Activated naive CD8-positive, alpha-beta T cell treated with anti-CD3 and anti-CD28 coated beads, Interleukin-2, amount 10 ng/mL, durations not matched to agents 7 days and 5 days (primary cell): ENCODE measurements around the gene KCTD14. TPM values are rescaled to one million over a fixed set of nuclear protein-coding genes. Genes with fewer than 3 reads are reported as not detected.
"Not testable (repeated sequence)": the region's sequence is repeated elsewhere in the genome, so short reads cannot be mapped to it uniquely, and the experiment has no call there.

Experiments
- ATAC-seq: fragments of 150-1000 bp; cut with Tn5 transposase; one replicate; pipeline ENCODE4 v1.10.0; 2021; ENCODE audit warnings: low read depth, moderate library complexity
- POLR2A ChIA-PET: fragments of 350-600 bp; sonication (Branson Sonifier 250); formaldehyde crosslinking; loops from one replicate; lab custom pipeline; 2021; ENCODE audit warnings: antibody characterized with exemption; lab: Charles Lee
- DNase-seq: peaks from one replicate; pipeline ENCODE4 v3.0.0; 2021
- H3K27ac Mint-ChIP-seq: one replicate; pipeline ENCODE4 v1.8.0; 2022; ENCODE audit warnings: mild to moderate bottlenecking, mixed read lengths
- H3K27me3 Mint-ChIP-seq: one replicate; pipeline ENCODE4 v1.8.0; 2022; ENCODE audit warnings: mild to moderate bottlenecking, moderate library complexity, mixed read lengths
- H3K36me3 Mint-ChIP-seq: one replicate; pipeline ENCODE4 v1.8.0; 2021; ENCODE audit warnings: mild to moderate bottlenecking, mixed read lengths
- H3K4me1 Mint-ChIP-seq: one replicate; pipeline ENCODE4 v1.8.0; 2021; ENCODE audit warnings: mixed read lengths
- H3K4me3 Mint-ChIP-seq: one replicate; pipeline ENCODE4 v1.8.0; 2022; ENCODE audit warnings: mild to moderate bottlenecking, moderate library complexity, mixed read lengths
- H3K9me3 Mint-ChIP-seq: one replicate; pipeline ENCODE4 v1.8.0; 2021; ENCODE audit warnings: mixed read lengths
- total RNA-seq, 2 experiments: library from RNA; stranded (reverse); gene quantifications; one replicate each; pipeline ENCODE4 v1.2.3, GENCODE V29; 2021

Gene KCTD14
- total RNA-seq, 2 experiments from 2014 or later = 0.22 TPM; not detected in 1

DNA sequence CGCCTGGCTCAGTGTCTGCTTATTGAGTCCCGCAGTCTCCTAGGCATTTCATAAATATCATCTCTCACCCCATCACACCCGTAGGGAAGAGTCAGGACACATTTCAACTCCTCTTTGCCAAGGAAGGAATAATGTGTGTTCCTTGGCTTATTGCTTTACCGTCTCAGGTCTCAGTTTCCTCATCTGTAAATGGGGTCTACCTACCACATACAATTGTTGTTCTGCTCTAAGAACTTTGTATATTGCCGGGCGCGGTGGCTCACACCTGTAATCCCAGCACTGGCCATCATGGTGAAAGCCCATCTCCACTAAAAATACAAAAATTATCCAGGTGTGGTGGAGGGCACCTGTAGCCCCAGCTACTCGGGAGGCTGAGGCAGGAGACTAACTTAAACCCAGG, 37.5 kb upstream of the KCTD14 start:
- H3K36me3 Mint-ChIP-seq = no peaks in the 10 kb centered on the region
- H3K9me3 Mint-ChIP-seq = no peaks in the 10 kb centered on the region
- H3K4me3 Mint-ChIP-seq = no peak overlapping the region
- ATAC-seq = no peak
- no peaks in the 10 kb centered on the region for H3K4me1 Mint-ChIP-seq
- peaks cover 2% of the 10 kb centered on the region for H3K27me3 Mint-ChIP-seq
- H3K27ac Mint-ChIP-seq = no peak overlapping the region
- DNase-seq = no peak
- POLR2A ChIA-PET = interaction anchor here (0.6 kb wide), 1 partner anchor 446 kb away, joined by 3 read pairs; no protein-coding TSS in a partner anchor

DNA sequence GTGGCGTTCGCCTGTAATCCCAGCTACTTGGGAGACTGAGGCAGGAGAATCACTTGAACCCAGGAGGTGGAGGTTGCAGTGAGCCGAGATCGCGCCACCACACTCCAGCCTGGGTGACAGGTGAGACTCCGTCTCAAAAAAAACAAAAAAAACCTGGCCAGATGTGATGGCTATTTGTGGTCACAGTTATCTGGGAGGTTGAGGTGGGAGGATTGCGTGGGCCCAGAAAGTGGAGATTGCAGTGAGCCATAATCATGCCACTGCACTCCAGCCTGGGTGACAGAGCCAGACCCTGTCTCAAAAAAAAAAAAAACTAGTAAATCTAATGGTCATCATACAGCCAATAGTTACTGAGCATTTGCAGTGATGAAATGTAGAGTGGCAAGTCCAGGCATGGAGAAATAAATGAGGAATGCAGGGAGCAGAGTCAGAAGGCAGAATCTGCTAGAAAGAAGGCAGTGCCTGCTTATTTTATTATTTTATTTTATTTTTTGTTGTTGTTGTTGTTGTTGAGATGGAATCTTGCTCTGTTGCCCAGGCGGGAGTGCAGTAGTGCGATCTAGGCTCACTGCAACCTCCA, 36.8 kb upstream of the KCTD14 start:
- H3K9me3 Mint-ChIP-seq, ATAC-seq, H3K4me1 Mint-ChIP-seq, H3K27me3 Mint-ChIP-seq, DNase-seq, POLR2A ChIA-PET, H3K27ac Mint-ChIP-seq, H3K4me3 Mint-ChIP-seq, H3K36me3 Mint-ChIP-seq: not testable (repeated sequence)

- POLR2A ChIA-PET = no interaction called here
- DNase-seq = no peak
- Mint-ChIP-seq H3K36me3 (no peaks in the 10 kb centered on the region), H3K4me3 (no peak overlapping the region), H3K4me1 (no peaks in the 10 kb centered on the region), H3K27ac (no peak overlapping the region), H3K27me3 (peaks cover 2% of the 10 kb centered on the region), H3K9me3 (no peaks in the 10 kb centered on the region)
- no peak for ATAC-seq
Measured at GRCh38 chr11:78057462-78058055, 34.5 kb upstream of the KCTD14 start.

GRCh38 chr11:78056093-78056492, 33.0 kb upstream of the KCTD14 start:
- ATAC-seq (no peak), DNase-seq (no peak)
- Mint-ChIP-seq H3K27me3 (peaks cover 2% of the 10 kb centered on the region), H3K27ac (no peak overlapping the region), H3K9me3 (no peaks in the 10 kb centered on the region), H3K4me1 (peaks cover 3% of the 10 kb centered on the region), H3K4me3 (no peak overlapping the region), H3K36me3 (no peaks in the 10 kb centered on the region)
- POLR2A ChIA-PET = no interaction called here

GRCh38 chr11:78054971-78055370, 31.9 kb upstream of the KCTD14 start:
- Mint-ChIP-seq H3K27me3 (peaks cover 2% of the 10 kb centered on the region), H3K36me3 (peaks cover 3% of the 10 kb centered on the region), H3K4me3 (no peak overlapping the region), H3K9me3 (no peaks in the 10 kb centered on the region), H3K4me1 (peaks cover 7% of the 10 kb centered on the region), H3K27ac (no peak overlapping the region)
- POLR2A ChIA-PET = interaction anchor here (0.8 kb wide), 1 partner anchor 11 kb away, joined by 3 read pairs; no protein-coding TSS in a partner anchor
- DNase-seq (no peak), ATAC-seq (no peak)

DNA sequence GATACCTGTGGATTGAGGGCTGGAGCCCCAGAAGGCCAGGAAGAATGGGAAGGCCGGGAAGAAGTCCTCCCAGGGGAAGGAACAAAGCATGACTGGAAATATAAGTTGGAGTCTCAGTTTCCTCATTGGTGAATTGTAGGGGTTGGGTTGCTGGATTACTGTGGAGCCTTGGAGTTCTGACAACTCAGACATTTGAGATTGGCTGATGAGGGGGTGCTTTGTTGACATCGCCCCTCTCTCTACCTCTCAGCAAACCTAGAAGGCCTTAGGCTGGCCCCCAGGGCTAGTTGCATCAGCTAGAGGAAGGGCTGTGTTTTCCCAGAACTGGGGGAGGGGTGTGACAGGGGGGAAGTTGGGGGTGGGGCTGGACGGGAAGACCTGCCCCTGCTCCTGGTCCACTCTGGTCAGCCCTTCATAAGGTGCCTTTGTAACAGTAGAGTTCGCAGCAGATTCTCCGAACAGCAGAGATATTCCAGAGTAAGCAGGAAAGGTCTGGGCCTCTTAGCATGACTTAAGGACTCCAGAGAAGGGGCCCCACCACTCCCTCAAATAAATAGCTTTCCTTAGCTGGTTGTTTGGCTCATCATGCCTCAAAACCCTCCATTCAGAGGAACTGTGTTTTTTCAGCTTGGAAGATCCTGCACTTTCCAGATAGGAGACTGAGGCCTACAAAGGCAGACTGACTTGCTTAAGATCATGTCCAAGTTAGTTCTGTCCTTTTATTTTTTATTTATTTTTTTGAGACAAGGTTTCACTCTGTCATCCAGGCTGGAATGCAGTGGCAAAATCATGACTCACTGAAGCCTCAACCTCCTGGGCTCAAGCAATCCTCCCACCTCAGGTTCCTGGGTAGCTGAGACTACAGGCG, 28.1 kb upstream of the KCTD14 start:
- POLR2A ChIA-PET = no interaction called here
- peaks cover under 1% of the 10 kb centered on the region for H3K27me3 Mint-ChIP-seq
- H3K36me3 Mint-ChIP-seq = peaks cover 3% of the 10 kb centered on the region
- no peak overlapping the region for H3K4me3 Mint-ChIP-seq
- ATAC-seq (no peak), DNase-seq (no peak)
- peak overlapping the region; percentile 60 for H3K27ac Mint-ChIP-seq
- no peaks in the 10 kb centered on the region for H3K9me3 Mint-ChIP-seq
- peaks cover 7% of the 10 kb centered on the region for H3K4me1 Mint-ChIP-seq

- no peak for ATAC-seq
- Mint-ChIP-seq H3K27ac (no peak overlapping the region), H3K4me1 (peaks cover 10% of the 10 kb centered on the region), H3K9me3 (no peaks in the 10 kb centered on the region), H3K27me3 (no peaks in the 10 kb centered on the region), H3K36me3 (peaks cover 3% of the 10 kb centered on the region), H3K4me3 (no peak overlapping the region)
- no peak for DNase-seq
- POLR2A ChIA-PET = no interaction called here
Measured at GRCh38 chr11:78049348-78049747, 26.3 kb upstream of the KCTD14 start.

DNA sequence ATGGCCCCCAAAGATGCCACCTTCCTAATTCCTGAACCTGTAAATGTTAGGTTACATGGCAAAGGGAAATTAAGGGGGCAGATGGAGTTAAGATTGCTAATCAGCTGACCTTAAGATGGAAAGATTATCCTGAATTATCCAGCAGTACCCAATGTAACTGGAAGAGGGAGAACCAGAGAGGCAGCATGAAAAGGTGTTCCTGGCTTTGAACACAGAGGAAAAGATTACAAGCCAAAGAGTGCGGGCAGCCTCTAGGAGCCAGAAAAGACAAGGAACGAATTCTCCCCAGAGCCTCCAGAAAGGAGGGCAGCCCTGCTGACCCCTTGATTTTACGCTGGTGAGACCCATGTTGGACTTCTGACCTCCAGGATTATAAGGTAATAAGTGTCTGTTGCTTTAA, 25.5 kb upstream of the KCTD14 start:
- peaks cover 10% of the 10 kb centered on the region for H3K4me1 Mint-ChIP-seq
- DNase-seq = no peak
- no peak overlapping the region for H3K27ac Mint-ChIP-seq
- H3K36me3 Mint-ChIP-seq = peaks cover 3% of the 10 kb centered on the region
- no peak overlapping the region for H3K4me3 Mint-ChIP-seq
- POLR2A ChIA-PET = no interaction called here
- no peak for ATAC-seq
- H3K9me3 Mint-ChIP-seq = no peaks in the 10 kb centered on the region
- H3K27me3 Mint-ChIP-seq = no peaks in the 10 kb centered on the region

DNA sequence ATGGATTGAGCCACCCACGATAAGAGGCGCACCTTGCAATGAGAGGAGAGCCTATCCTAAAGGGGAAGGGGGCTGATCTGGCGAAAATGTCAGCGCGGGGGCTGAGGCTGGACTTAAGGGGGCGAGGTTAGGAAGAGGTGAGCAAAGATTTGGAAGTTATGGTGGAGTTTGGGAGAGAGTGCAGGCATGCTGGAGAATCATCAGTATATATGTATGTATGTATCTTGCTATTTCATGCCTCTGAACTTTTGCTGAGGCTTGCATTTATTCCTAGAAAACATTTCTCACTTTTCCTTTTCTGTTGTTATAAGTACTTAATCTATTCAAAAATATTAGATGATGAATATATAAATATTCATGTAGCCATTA, 23.4 kb upstream of the KCTD14 start:
- Mint-ChIP-seq H3K27ac (no peak overlapping the region), H3K36me3 (peaks cover 5% of the 10 kb centered on the region), H3K27me3 (peaks cover 2% of the 10 kb centered on the region), H3K4me3 (no peak overlapping the region), H3K4me1 (peaks cover 10% of the 10 kb centered on the region), H3K9me3 (peaks cover 2% of the 10 kb centered on the region)
- DNase-seq = no peak
- POLR2A ChIA-PET = no interaction called here
- peak; percentile 3 for ATAC-seq

- H3K4me1 Mint-ChIP-seq = peaks cover 5% of the 10 kb centered on the region
- H3K36me3 Mint-ChIP-seq = peaks cover 4% of the 10 kb centered on the region
- ATAC-seq (peak; percentile 98), DNase-seq (peak; percentile 92)
- peaks cover 3% of the 10 kb centered on the region for H3K9me3 Mint-ChIP-seq
- H3K27ac Mint-ChIP-seq = peak overlapping the region; percentile 51
- POLR2A ChIA-PET = no interaction called here
- peak overlapping the region; percentile 53 for H3K4me3 Mint-ChIP-seq
- peaks cover 3% of the 10 kb centered on the region for H3K27me3 Mint-ChIP-seq
Measured at GRCh38 chr11:78045851-78046485, 22.9 kb upstream of the KCTD14 start.

DNA sequence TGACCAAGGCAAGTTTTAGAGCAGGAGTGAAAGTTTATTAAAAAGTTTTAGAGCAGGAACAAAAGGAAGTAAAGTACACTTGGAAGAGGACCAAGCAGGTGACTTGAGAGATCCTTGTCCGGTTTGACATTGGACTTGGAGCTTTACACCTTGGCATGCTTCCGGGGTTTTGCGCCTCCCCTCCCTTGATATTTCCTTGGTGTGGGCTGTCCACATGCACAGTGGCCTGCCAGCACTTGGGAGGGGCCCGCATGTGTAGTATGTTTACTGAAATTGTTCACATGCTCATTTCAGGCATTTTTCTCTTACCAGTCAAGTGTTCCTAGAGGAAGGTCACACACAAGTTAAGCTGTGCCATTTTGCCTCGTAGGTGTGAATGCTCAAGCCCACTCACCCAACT, 21.6 kb upstream of the KCTD14 start:
- Mint-ChIP-seq H3K36me3 (peaks cover 2% of the 10 kb centered on the region), H3K27ac (no peak overlapping the region), H3K27me3 (peaks cover 3% of the 10 kb centered on the region), H3K4me3 (no peak overlapping the region), H3K4me1 (peaks cover 10% of the 10 kb centered on the region), H3K9me3 (peaks cover 3% of the 10 kb centered on the region)
- POLR2A ChIA-PET = interaction anchor here (0.6 kb wide), 1 partner anchor 10 kb away, joined by 3 read pairs; no protein-coding TSS in a partner anchor
- no peak for ATAC-seq
- no peak for DNase-seq

DNA sequence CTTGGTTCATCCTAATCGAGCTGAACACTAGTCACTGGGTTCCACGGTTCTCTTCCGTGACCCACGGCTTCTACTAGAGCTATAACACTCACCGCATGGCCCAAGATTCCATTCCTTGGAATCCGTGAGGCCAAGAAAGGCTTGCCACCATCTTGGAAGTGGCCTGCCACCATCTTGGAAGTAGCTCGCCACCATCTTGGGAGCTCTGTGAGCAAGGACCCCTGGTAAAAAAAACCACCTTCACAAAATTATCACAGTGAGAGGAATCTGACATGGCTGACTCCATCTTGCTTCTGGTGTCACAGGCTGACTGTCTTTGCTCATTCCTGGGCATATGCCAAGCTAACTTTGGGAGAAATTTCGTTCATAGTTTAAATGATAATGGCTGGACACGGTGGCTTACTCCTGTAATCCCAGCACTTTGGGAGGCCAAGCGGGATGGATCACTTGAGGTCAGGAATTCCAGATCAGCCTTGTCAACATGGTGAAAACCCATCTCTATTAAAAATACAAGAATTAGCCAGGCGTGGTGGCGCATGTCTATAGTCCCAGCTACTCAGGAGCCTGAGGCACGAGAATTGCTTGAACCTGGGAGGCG, 18.9 kb upstream of the KCTD14 start:
- peaks cover 12% of the 10 kb centered on the region for H3K4me1 Mint-ChIP-seq
- peaks cover 3% of the 10 kb centered on the region for H3K27me3 Mint-ChIP-seq
- no peak overlapping the region for H3K4me3 Mint-ChIP-seq
- H3K27ac Mint-ChIP-seq = peak overlapping the region; percentile 61
- DNase-seq (no peak), ATAC-seq (no peak)
- POLR2A ChIA-PET = no interaction called here
- peaks cover 3% of the 10 kb centered on the region for H3K9me3 Mint-ChIP-seq
- H3K36me3 Mint-ChIP-seq = peaks cover 2% of the 10 kb centered on the region

GRCh38 chr11:78041380-78041719, 18.3 kb upstream of the KCTD14 start:
- H3K27ac Mint-ChIP-seq = peak overlapping the region; percentile 61

More at GRCh38 chr11:78041380-78041719, 18.3 kb upstream of the KCTD14 start:
- DNase-seq, POLR2A ChIA-PET, H3K9me3 Mint-ChIP-seq, H3K36me3 Mint-ChIP-seq, H3K27me3 Mint-ChIP-seq, H3K4me3 Mint-ChIP-seq, ATAC-seq: not testable (repeated sequence)
- peaks cover 12% of the 10 kb centered on the region for H3K4me1 Mint-ChIP-seq
